ENCODE data around the gene MAPK12.

GRCh38 chr22:50262973-50263617 is 1.6 kb upstream of the MAPK12 start:
- TF ChIP-seq CTCF (conservative IDR thresholded peaks at IDR 0.05; ENCODE audit: low read depth, low read length), result no peak
- TF ChIP-seq POLR2A (IDR thresholded peaks at IDR 0.05; ENCODE audit: low read depth, low read length), result no peak
- no peak for TF ChIP-seq MAZ (IDR thresholded peaks at IDR 0.05; ENCODE audit: borderline replicate concordance, low read depth, low read length)
- no peak for TF ChIP-seq USF2 (IDR thresholded peaks at IDR 0.05; ENCODE audit: low read depth, low read length)
- no peak for TF ChIP-seq RFX5 (IDR thresholded peaks at IDR 0.05; ENCODE audit: low read depth, low read length)
- TF ChIP-seq MXI1 (IDR thresholded peaks at IDR 0.05; ENCODE audit: borderline replicate concordance, low read depth, low read length), result no peak
- no peak for TF ChIP-seq CEBPB (IDR thresholded peaks at IDR 0.05; ENCODE audit: low read depth, low read length)
- no peak for TF ChIP-seq RAD21 (IDR thresholded peaks at IDR 0.05; ENCODE audit: low read length)
- TF ChIP-seq SMC3 (IDR thresholded peaks at IDR 0.05; ENCODE audit: low read depth, low read length), result no peak
- TF ChIP-seq FOS (IDR thresholded peaks at IDR 0.05; ENCODE audit: low read depth, low read length), result no peak
- TF ChIP-seq CHD1 (IDR thresholded peaks at IDR 0.05; ENCODE audit: low read depth, low read length), result no peak
